ENCODE results near the gene TMTC3. TPM values are rescaled to one million over a fixed set of nuclear protein-coding genes. Genes with fewer than 3 reads are reported as not detected.

The TMTC3 gene
- total and polyA plus RNA-seq, 2 donors (not counting 3 experiments of a cell fraction or from before 2014, with no cell fraction given) = 7.8 to 36.5 TPM

DNA sequence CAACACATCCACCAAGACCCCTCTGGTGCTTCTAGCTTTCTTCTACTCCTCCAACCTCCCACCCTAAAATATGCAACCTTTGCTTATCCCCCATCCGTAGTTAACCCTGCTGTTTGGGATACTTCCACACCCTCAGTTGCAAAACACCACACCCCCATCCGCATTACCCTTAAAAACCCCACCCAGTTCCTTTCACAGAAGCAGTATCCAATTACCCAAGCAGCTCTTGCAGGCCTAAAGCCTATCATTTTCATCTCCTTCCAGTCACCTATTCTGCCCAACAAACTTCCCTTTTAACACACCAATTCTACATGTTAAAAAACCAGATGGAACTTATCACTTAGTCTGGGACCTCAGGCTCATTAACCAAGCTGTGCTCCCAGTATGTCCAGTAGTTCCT is 88.2 kb downstream of the TMTC3 start:
- H3K79me2 ChIP-seq (ENCODE audit: control insufficient read depth, insufficient read depth, low read length) = no peaks in the 10 kb centered on the region
- dilution Hi-C loops (cut with MboI; ENCODE audit: extremely low pct_ligation_motif_present, low sequenced_read_pairs) (no loop called here), intact Hi-C loops (cut with micrococcal nuclease) (no loop called here)
- no peak for DNase-seq (ENCODE audit: low read depth, low spot score)
- no peak overlapping the region for H3K9ac ChIP-seq (replicated peaks; ENCODE audit: extremely low read depth, insufficient read depth, low read length)
- H3K9me1 ChIP-seq (replicated peaks; ENCODE audit: control insufficient read depth, extremely low read depth, insufficient read depth, low read length) = no peaks in the 10 kb centered on the region
- TF ChIP-seq GATA2 (IDR thresholded peaks at IDR 0.05; ENCODE audit: insufficient read depth, insufficient read length, low read depth, low read length) (no peak), MYC (IDR thresholded peaks at IDR 0.05; ENCODE audit: low read depth, low read length) (no peak), POLR2AphosphoS5 (IDR thresholded peaks at IDR 0.05; ENCODE audit: insufficient read depth, low read depth, low read length) (no peak), FOS (IDR thresholded peaks at IDR 0.05; ENCODE audit: borderline replicate concordance, insufficient read depth, low read length) (no peak), POLR2A (IDR thresholded peaks at IDR 0.05; ENCODE audit: low read depth, low read length) (no peak), JUN (IDR thresholded peaks at IDR 0.05; ENCODE audit: borderline replicate concordance, insufficient read depth, insufficient read length, low read depth) (no peak), EZH2 (IDR thresholded peaks at IDR 0.05; ENCODE audit: borderline replicate concordance, low read depth, low read length, severe bottlenecking) (no peak)
- TF ChIP-seq, protein P1, sequence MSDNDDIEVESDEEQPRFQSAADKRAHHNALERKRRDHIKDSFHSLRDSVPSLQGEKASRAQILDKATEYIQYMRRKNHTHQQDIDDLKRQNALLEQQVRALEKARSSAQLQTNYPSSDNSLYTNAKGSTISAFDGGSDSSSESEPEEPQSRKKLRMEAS (IDR thresholded peaks at IDR 0.05; ENCODE audit: insufficient read depth, insufficient read length) = no peak
- TF ChIP-seq, protein P2, sequence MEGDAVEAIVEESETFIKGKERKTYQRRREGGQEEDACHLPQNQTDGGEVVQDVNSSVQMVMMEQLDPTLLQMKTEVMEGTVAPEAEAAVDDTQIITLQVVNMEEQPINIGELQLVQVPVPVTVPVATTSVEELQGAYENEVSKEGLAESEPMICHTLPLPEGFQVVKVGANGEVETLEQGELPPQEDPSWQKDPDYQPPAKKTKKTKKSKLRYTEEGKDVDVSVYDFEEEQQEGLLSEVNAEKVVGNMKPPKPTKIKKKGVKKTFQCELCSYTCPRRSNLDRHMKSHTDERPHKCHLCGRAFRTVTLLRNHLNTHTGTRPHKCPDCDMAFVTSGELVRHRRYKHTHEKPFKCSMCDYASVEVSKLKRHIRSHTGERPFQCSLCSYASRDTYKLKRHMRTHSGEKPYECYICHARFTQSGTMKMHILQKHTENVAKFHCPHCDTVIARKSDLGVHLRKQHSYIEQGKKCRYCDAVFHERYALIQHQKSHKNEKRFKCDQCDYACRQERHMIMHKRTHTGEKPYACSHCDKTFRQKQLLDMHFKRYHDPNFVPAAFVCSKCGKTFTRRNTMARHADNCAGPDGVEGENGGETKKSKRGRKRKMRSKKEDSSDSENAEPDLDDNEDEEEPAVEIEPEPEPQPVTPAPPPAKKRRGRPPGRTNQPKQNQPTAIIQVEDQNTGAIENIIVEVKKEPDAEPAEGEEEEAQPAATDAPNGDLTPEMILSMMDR (IDR thresholded peaks at IDR 0.05; ENCODE audit: extremely low read depth in 1 of 2, insufficient read depth in 1 of 2, low read depth in 1 of 2, low read length in 2 of 2) = no peak
- H3K9me3 ChIP-seq (replicated peaks; ENCODE audit: control insufficient read depth, insufficient read depth, low read length) = no peaks in the 10 kb centered on the region
- no peak overlapping the region for H2AFZ ChIP-seq (ENCODE audit: low read depth, low read length)
- CTCF ChIA-PET = no interaction called here
- no peak overlapping the region for H3K4me3 ChIP-seq (replicated peaks in 1 of 3; ENCODE audit: insufficient read depth in 1 of 3, low read depth in 1 of 3, low read length in 3 of 3)
- no peak for FAIRE-seq
- no TSS peak for BruUV-seq (replicated peaks)
- H4K20me1 ChIP-seq (replicated peaks; ENCODE audit: control insufficient read depth, extremely low read depth, insufficient read depth, low read length) = no peaks in the 10 kb centered on the region
- H3K36me3 ChIP-seq (ENCODE audit: control insufficient read depth in 2 of 2, extremely low read depth in 1 of 2, insufficient read depth in 2 of 2, low read length in 2 of 2) = no peaks in the 10 kb centered on the region
- no peak overlapping the region for H3K27ac ChIP-seq (ENCODE audit: insufficient read depth, low read depth, low read length)
- POLR2A ChIA-PET = no interaction called here
- no peak overlapping the region for H3K4me2 ChIP-seq (ENCODE audit: insufficient read depth, low read length)
- peaks cover 2% of the 10 kb centered on the region for H3K4me1 ChIP-seq (ENCODE audit: control insufficient read depth, extremely low read depth, insufficient read depth, low read length)
- H3K27me3 ChIP-seq (ENCODE audit: control insufficient read depth in 2 of 2, insufficient read depth in 2 of 2, low read length in 2 of 2) = no peaks in the 10 kb centered on the region

All from endothelial cell of umbilical vein (primary cell).